Nephron (organoid): ENCODE measurements around the gene SMARCAL1.

Experiments used
- H3K27ac Mint-ChIP-seq, 3 experiments: 2 replicates each; pipeline ENCODE4 v1.8.0; 2020; ENCODE audit warnings: mixed read lengths in 3 of 3, mild to moderate bottlenecking in 2 of 3, moderate library complexity in 1 of 3
- H3K27me3 Mint-ChIP-seq: 2 replicates; pipeline ENCODE4 v1.8.0; 2021; ENCODE audit warnings: low read depth, mild to moderate bottlenecking, moderate library complexity, mixed read lengths
- H3K36me3 Mint-ChIP-seq: 2 replicates; pipeline ENCODE4 v1.8.0; 2020; ENCODE audit warnings: low read depth, mixed read lengths
- H3K4me1 Mint-ChIP-seq: 2 replicates; pipeline ENCODE4 v1.8.0; 2020; ENCODE audit warnings: mixed read lengths
- H3K4me3 Mint-ChIP-seq, 3 experiments: 2 replicates each; pipeline ENCODE4 v1.8.0; 2020; ENCODE audit warnings: mild to moderate bottlenecking in 3 of 3, mixed read lengths in 3 of 3, moderate library complexity in 2 of 3
- H3K9me3 Mint-ChIP-seq: 2 replicates; pipeline ENCODE4 v1.8.0; 2020; ENCODE audit warnings: mixed read lengths
- CTCF ChIP-seq, 3 experiments: fragments of 200-600 bp; sonication (generic); IDR thresholded peaks; one replicate each; pipeline ENCODE4 v1.5.0; 2021; ENCODE audit warnings: antibody characterized with exemption in 3 of 3; ENCODE audit not compliant: unreplicated experiment in 3 of 3

The SMARCAL1 gene

GRCh38 chr2:216369821-216370220 lies 42.5 kb upstream of the SMARCAL1 start:
- Mint-ChIP-seq H3K36me3 (no peaks in the 10 kb centered on the region), H3K27me3 (peaks cover 86% of the 10 kb centered on the region), H3K4me1 (peaks cover 14% of the 10 kb centered on the region), H3K27ac (no peak overlapping the region), H3K9me3 (no peaks in the 10 kb centered on the region), H3K4me3 (peak overlapping the region in 1 of 3 experiments; percentile 45)
- no peak for TF ChIP-seq CTCF (IDR thresholded peaks at IDR 0.05; ENCODE audit: unreplicated experiment in 3 of 3)

- TF ChIP-seq CTCF (IDR thresholded peaks at IDR 0.05; ENCODE audit: unreplicated experiment in 3 of 3), result no peak
- no peaks in the 10 kb centered on the region for H3K36me3 Mint-ChIP-seq
- no peaks in the 10 kb centered on the region for H3K9me3 Mint-ChIP-seq
- H3K27ac Mint-ChIP-seq, result no peak overlapping the region
- peaks cover 14% of the 10 kb centered on the region for H3K4me1 Mint-ChIP-seq
- peak overlapping the region; percentile 53 to 80 (median 53) for H3K4me3 Mint-ChIP-seq
- peaks cover 84% of the 10 kb centered on the region for H3K27me3 Mint-ChIP-seq
Measured at GRCh38 chr2:216370961-216371712, 41.1 kb upstream of the SMARCAL1 start.

GRCh38 chr2:216371721-216372702 lies 40.3 kb upstream of the SMARCAL1 start, which contains the start of gene MARCHF4:
MARCHF4 (minus strand) TSS chr2:216372483; CDS start chr2:216370260, 2,223 bp downstream.
- peaks cover 14% of the 10 kb centered on the region for H3K4me1 Mint-ChIP-seq
- H3K4me3 Mint-ChIP-seq, result peak within 1 kb of the TSS; percentile 76 to 83 (median 83)
- no peak within 1 kb of the TSS for H3K27ac Mint-ChIP-seq
- TF ChIP-seq CTCF (IDR thresholded peaks at IDR 0.05; ENCODE audit: unreplicated experiment in 3 of 3), result no peak
- H3K36me3 Mint-ChIP-seq, result no peaks in the 10 kb centered on the region
- H3K27me3 Mint-ChIP-seq, result peaks cover 79% of the 10 kb centered on the region
- H3K9me3 Mint-ChIP-seq, result no peaks in the 10 kb centered on the region

- H3K9me3 Mint-ChIP-seq, result no peaks in the 10 kb centered on the region
- H3K27ac Mint-ChIP-seq, result no peak overlapping the region
- peaks cover 71% of the 10 kb centered on the region for H3K27me3 Mint-ChIP-seq
- TF ChIP-seq CTCF (IDR thresholded peaks at IDR 0.05; ENCODE audit: unreplicated experiment in 3 of 3), result no peak
- H3K4me1 Mint-ChIP-seq, result peaks cover 14% of the 10 kb centered on the region
- H3K36me3 Mint-ChIP-seq, result no peaks in the 10 kb centered on the region
- H3K4me3 Mint-ChIP-seq, result peak overlapping the region; percentile 76 to 83 (median 83)
Measured at GRCh38 chr2:216372761-216373291, 39.5 kb upstream of the SMARCAL1 start.

- H3K36me3 Mint-ChIP-seq, result no peaks in the 10 kb centered on the region
- H3K27me3 Mint-ChIP-seq, result peaks cover 65% of the 10 kb centered on the region
- no peak overlapping the region for H3K4me3 Mint-ChIP-seq
- peaks cover 14% of the 10 kb centered on the region for H3K4me1 Mint-ChIP-seq
- no peaks in the 10 kb centered on the region for H3K9me3 Mint-ChIP-seq
- TF ChIP-seq CTCF (IDR thresholded peaks at IDR 0.05; ENCODE audit: unreplicated experiment in 3 of 3), result no peak
- H3K27ac Mint-ChIP-seq, result no peak overlapping the region
Measured at GRCh38 chr2:216373896-216374295, 38.4 kb upstream of the SMARCAL1 start.
